Activated T-cell treated with anti-CD3 and anti-CD28 coated beads, Interleukin-2, amount 50 U/mL, for 72 hours (primary cell): Measurements from ENCODE around the gene FAAP24. TPM values are rescaled to one million over a fixed set of nuclear protein-coding genes. Genes with fewer than 3 reads are reported as not detected.
"Not testable (repeated sequence)": the region's sequence is repeated elsewhere in the genome, so short reads cannot be mapped to it uniquely, and the experiment has no call there.

Source experiments
- ATAC-seq, 2 donors: fragments of 150-1000 bp; cut with Tn5 transposase; replicated peaks in 1 of 2; 2 replicates each; pipeline ENCODE4 v1.10.0; 2021; ENCODE audit warnings: moderate library complexity in 2 of 2, mild to moderate bottlenecking in 1 of 2
- DNase-seq, 2 donors: peaks; one replicate each; pipeline ENCODE4 v3.0.0; 2021 to 2022; ENCODE audit warnings: mixed read lengths in 1 of 2
- H3K27ac Mint-ChIP-seq: one replicate; pipeline ENCODE4 v1.8.0; 2022; ENCODE audit warnings: mild to moderate bottlenecking, moderate library complexity, mixed read lengths
- H3K27me3 Mint-ChIP-seq: one replicate; pipeline ENCODE4 v1.8.0; 2022; ENCODE audit warnings: low read depth, mixed read lengths
- H3K36me3 Mint-ChIP-seq, 2 donors: one replicate each; pipeline ENCODE4 v1.8.0; 2022; ENCODE audit warnings: mixed read lengths in 2 of 2, mild to moderate bottlenecking in 1 of 2; ENCODE audit not compliant: insufficient read depth in 2 of 2
- H3K4me1 Mint-ChIP-seq: one replicate; pipeline ENCODE4 v1.8.0; 2022; ENCODE audit warnings: low read depth, mixed read lengths
- H3K4me3 Mint-ChIP-seq, 2 donors: one replicate each; pipeline ENCODE4 v1.8.0; 2022; ENCODE audit warnings: mild to moderate bottlenecking in 2 of 2, mixed read lengths in 2 of 2, moderate library complexity in 2 of 2
- H3K9me3 Mint-ChIP-seq, 2 donors: one replicate each; pipeline ENCODE4 v1.8.0; 2022; ENCODE audit warnings: mixed read lengths in 2 of 2
- total RNA-seq, 2 donors: library from RNA; stranded (reverse); gene quantifications; one replicate each; pipeline ENCODE4 v1.2.3, GENCODE V29; 2022

Gene FAAP24
- total RNA-seq = 10 to 100 TPM in 1 of 2 donors, 1 to 10 TPM in 1; 9.9 to 15.3 TPM

- DNase-seq (peak; percentile 97 to 98), ATAC-seq (peak; percentile 98 to 99)
- H3K36me3 Mint-ChIP-seq = peaks cover 8 to 13% of the 10 kb centered on the region in 2 donors
- H3K4me1 Mint-ChIP-seq = peaks cover 17% of the 10 kb centered on the region
- H3K4me3 Mint-ChIP-seq = peak within 1 kb of the TSS; percentile 97 to 100
- no peaks in the 10 kb centered on the region for H3K9me3 Mint-ChIP-seq
- no peaks in the 10 kb centered on the region for H3K27me3 Mint-ChIP-seq
- peak within 1 kb of the TSS; percentile 95 for H3K27ac Mint-ChIP-seq
These were observed at the start of gene FAAP24, which contains the start of gene CEP89 for GRCh38 chr19:32971715-32972540. FAAP24 (plus strand) TSS chr19:32972242; CDS start chr19:32973197, 955 bp downstream. CEP89 (minus strand) TSS chr19:32971958; CDS start chr19:32971874, 84 bp downstream.

DNA sequence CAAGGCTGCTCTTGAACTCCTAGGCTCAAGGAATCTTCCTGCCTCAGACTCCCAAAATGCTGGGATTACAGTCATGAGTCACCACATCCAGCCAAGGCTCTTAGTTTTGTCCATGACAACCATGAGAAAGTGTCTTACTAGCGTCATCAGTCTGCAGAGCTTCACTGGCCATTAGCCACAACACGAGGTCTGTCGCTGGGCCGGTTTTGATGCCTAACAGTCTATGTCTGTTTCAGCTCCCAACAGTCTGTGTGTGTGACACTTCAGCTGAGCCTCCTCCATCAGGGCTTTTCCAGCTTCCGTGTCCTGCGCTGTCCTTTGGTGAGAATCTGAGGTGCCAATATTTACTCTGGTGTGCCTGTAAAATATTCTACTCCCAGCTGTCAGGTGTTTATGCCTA is 47.8 kb upstream of the FAAP24 start:
- Mint-ChIP-seq H3K36me3 (peaks cover 10 to 17% of the 10 kb centered on the region in 2 donors), H3K27ac (no peak overlapping the region), H3K9me3 (peaks cover 3 to 4% of the 10 kb centered on the region in 2 donors), H3K4me1 (peaks cover 14% of the 10 kb centered on the region), H3K4me3 (no peak overlapping the region), H3K27me3 (no peaks in the 10 kb centered on the region)
- no peak for DNase-seq
- no peak for ATAC-seq

- Mint-ChIP-seq H3K27ac (no peak overlapping the region), H3K4me3 (no peak overlapping the region), H3K4me1 (no peaks in the 10 kb centered on the region), H3K27me3 (no peaks in the 10 kb centered on the region), H3K9me3 (peaks cover 3 to 4% of the 10 kb centered on the region in 2 donors), H3K36me3 (peaks cover 12 to 22% of the 10 kb centered on the region in 2 donors)
- ATAC-seq (no peak), DNase-seq (no peak)
These were observed 43.2 kb upstream of the FAAP24 start for GRCh38 chr19:32928806-32929205.

DNA sequence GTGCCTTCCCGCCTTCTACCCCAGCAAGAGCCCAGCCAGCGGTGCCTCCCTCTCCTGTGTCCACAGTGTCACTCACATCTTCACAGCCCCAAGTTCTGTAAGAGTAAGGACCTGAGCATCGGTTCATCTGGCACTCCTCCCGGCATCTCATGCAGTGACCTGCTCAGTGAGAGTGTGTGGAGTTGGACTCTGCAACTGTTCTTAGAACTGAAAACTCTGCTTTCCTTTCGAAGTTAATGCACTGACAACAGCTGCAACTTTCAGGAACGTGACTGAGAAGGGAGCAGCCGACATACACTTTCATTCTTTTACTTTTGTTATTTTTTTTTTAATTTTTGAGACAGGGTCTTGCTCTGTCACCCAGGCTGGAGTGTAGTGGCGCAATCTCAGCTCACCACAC is 41.5 kb upstream of the FAAP24 start:
- no peak for DNase-seq
- peaks cover 12 to 25% of the 10 kb centered on the region in 2 donors for H3K36me3 Mint-ChIP-seq
- no peak overlapping the region for H3K4me3 Mint-ChIP-seq
- H3K4me1 Mint-ChIP-seq = no peaks in the 10 kb centered on the region
- H3K27ac Mint-ChIP-seq = no peak overlapping the region
- H3K9me3 Mint-ChIP-seq = peaks cover 3 to 4% of the 10 kb centered on the region in 2 donors
- H3K27me3 Mint-ChIP-seq = no peaks in the 10 kb centered on the region
- ATAC-seq = no peak

DNA sequence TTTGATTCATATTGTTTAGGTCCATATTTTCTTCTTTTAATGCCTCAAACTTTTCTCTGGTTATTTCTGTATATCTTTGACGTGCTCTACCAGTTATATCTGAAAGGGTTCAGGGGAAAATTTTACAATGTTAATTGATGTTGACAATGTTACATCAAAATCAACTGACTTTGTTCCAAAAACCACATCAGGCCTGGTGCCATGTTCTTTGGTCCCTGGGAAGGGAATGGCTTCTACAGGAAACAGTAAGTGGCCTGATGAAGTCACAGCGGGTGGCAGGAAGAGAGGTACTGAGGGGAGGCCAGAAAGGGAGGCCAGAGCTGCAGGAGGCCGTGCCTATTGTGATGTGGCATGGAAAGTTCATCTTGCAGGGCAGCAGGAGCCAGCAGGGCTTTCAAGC is 38.5 kb upstream of the FAAP24 start:
- H3K36me3 Mint-ChIP-seq = peaks cover 6 to 18% of the 10 kb centered on the region in 2 donors
- H3K4me1 Mint-ChIP-seq = no peaks in the 10 kb centered on the region
- DNase-seq (no peak), ATAC-seq (no peak)
- no peak overlapping the region for H3K4me3 Mint-ChIP-seq
- H3K27me3 Mint-ChIP-seq = no peaks in the 10 kb centered on the region
- peaks cover 2 to 3% of the 10 kb centered on the region in 2 donors for H3K9me3 Mint-ChIP-seq
- no peak overlapping the region for H3K27ac Mint-ChIP-seq

GRCh38 chr19:32935629-32936028 is 36.4 kb upstream of the FAAP24 start:
- Mint-ChIP-seq H3K9me3 (no peaks in the 10 kb centered on the region), H3K27me3 (no peaks in the 10 kb centered on the region), H3K27ac (no peak overlapping the region), H3K36me3 (peaks cover 3 to 6% of the 10 kb centered on the region in 2 donors), H3K4me3 (no peak overlapping the region), H3K4me1 (no peaks in the 10 kb centered on the region)
- no peak for DNase-seq
- no peak for ATAC-seq

DNA sequence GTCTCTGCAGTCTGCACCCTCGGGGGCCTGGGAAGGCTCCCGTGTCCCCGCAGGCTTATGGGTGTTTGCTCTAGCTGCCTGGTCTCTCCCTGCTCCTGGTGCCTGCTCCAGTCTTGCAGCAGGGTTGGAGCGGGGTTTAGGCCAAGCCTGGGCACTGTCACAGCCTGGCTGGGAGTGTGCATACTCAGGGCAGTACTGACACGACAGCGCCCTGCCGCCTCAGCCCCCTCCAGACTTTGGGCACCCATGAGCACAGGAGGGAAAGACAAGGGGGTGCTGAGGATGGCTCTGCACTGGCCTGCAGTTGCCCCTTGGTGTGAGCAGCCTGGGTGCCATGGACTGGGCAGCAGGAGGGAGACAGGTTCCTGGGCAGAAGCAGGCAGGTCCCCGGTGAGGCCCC is 36.0 kb upstream of the FAAP24 start:
- DNase-seq (no peak), ATAC-seq (no peak)
- Mint-ChIP-seq H3K4me1 (no peaks in the 10 kb centered on the region), H3K27me3 (no peaks in the 10 kb centered on the region), H3K36me3 (peaks cover 2 to 4% of the 10 kb centered on the region in 2 donors), H3K9me3 (no peaks in the 10 kb centered on the region), H3K27ac (no peak overlapping the region), H3K4me3 (no peak overlapping the region)

DNA sequence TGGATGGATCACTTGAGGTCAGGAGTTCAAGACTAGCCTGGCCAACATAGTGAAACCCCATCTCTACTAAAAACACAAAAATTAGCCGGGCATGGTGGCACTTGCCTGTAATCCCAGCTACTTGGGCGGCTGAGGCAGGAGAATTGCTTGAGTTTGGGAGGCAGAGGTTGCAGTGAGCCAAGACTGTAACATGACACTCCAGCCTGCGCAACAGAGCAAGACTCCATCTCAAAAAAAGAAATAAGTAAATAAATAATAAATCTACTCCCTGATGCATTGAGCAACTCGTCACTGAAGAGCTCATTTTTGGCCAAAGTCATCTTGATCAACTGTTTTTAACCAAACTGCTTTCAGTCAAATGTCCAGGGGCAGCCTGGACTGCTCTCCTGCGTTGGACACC is 30.8 kb upstream of the FAAP24 start:
- ATAC-seq, H3K9me3 Mint-ChIP-seq, DNase-seq, H3K4me1 Mint-ChIP-seq, H3K4me3 Mint-ChIP-seq, H3K27me3 Mint-ChIP-seq, H3K27ac Mint-ChIP-seq: not testable (repeated sequence)
- H3K36me3 Mint-ChIP-seq = peaks cover 5 to 13% of the 10 kb centered on the region in 2 donors

DNA sequence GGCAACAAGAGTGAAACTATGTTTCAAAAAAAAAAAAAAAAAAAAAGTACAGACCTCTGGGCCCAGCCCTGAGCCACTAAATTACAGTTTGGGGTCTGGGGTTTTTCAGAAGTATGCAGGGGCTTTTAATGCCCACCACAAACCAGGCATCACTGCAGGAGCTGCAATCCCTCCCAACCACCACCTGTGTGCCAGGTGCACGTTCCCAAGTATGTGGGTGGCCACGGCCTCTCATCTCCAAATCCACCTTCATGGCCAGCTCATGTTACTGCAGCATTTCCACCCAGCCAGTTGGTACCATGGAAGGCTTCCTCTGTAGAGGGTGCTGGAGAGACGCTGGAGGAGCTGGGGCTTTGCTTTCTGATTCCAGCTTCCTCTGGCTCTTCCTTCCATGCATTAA is 26.8 kb upstream of the FAAP24 start:
- no peaks in the 10 kb centered on the region for H3K27me3 Mint-ChIP-seq
- ATAC-seq (no peak), DNase-seq (no peak)
- H3K4me1 Mint-ChIP-seq = no peaks in the 10 kb centered on the region
- peaks cover 13 to 31% of the 10 kb centered on the region in 2 donors for H3K36me3 Mint-ChIP-seq
- H3K27ac Mint-ChIP-seq = no peak overlapping the region
- H3K4me3 Mint-ChIP-seq = no peak overlapping the region
- H3K9me3 Mint-ChIP-seq = no peaks in the 10 kb centered on the region

GRCh38 chr19:32966750-32967149 is 5.3 kb upstream of the FAAP24 start:
- Mint-ChIP-seq H3K27me3 (no peaks in the 10 kb centered on the region), H3K9me3 (no peaks in the 10 kb centered on the region), H3K4me3 (no peak overlapping the region), H3K27ac (no peak overlapping the region), H3K4me1 (peaks cover 9% of the 10 kb centered on the region), H3K36me3 (peaks cover 2 to 5% of the 10 kb centered on the region in 2 donors)
- ATAC-seq = no peak
- DNase-seq = no peak

- peaks cover 9% of the 10 kb centered on the region for H3K4me1 Mint-ChIP-seq
- no peak overlapping the region for H3K4me3 Mint-ChIP-seq
- DNase-seq = no peak
- no peak for ATAC-seq
- H3K27ac Mint-ChIP-seq = no peak overlapping the region
- no peaks in the 10 kb centered on the region for H3K27me3 Mint-ChIP-seq
- no peaks in the 10 kb centered on the region for H3K9me3 Mint-ChIP-seq
- H3K36me3 Mint-ChIP-seq = peaks cover 4% of the 10 kb centered on the region in 2 donors
These were observed 2.5 kb upstream of the FAAP24 start for GRCh38 chr19:32969549-32969948.

- H3K27ac Mint-ChIP-seq = no peak overlapping the region
- peak overlapping the region; percentile 97 to 100 for H3K4me3 Mint-ChIP-seq
- no peak for DNase-seq
- peaks cover 14% of the 10 kb centered on the region for H3K4me1 Mint-ChIP-seq
- H3K36me3 Mint-ChIP-seq = peaks cover 8% of the 10 kb centered on the region in 2 donors
- no peaks in the 10 kb centered on the region for H3K9me3 Mint-ChIP-seq
- H3K27me3 Mint-ChIP-seq = no peaks in the 10 kb centered on the region
- no peak for ATAC-seq
These were observed 938 bp upstream of the FAAP24 start for GRCh38 chr19:32971012-32971595.

GRCh38 chr19:32976223-32976805 is 4.3 kb downstream of the FAAP24 start:
- no peak overlapping the region for H3K4me3 Mint-ChIP-seq
- DNase-seq (peak; percentile 62 to 71), ATAC-seq (no peak)
- H3K9me3 Mint-ChIP-seq = no peaks in the 10 kb centered on the region
- peaks cover 6 to 13% of the 10 kb centered on the region in 2 donors for H3K36me3 Mint-ChIP-seq
- H3K27ac Mint-ChIP-seq = no peak overlapping the region
- H3K27me3 Mint-ChIP-seq = no peaks in the 10 kb centered on the region
- peaks cover 9% of the 10 kb centered on the region for H3K4me1 Mint-ChIP-seq
